ENCODE results near the gene RPL18A.
A peak's percentile ranks its signal among the peaks of the same experiment; 100 is the strongest.

Gene RPL18A

DNA sequence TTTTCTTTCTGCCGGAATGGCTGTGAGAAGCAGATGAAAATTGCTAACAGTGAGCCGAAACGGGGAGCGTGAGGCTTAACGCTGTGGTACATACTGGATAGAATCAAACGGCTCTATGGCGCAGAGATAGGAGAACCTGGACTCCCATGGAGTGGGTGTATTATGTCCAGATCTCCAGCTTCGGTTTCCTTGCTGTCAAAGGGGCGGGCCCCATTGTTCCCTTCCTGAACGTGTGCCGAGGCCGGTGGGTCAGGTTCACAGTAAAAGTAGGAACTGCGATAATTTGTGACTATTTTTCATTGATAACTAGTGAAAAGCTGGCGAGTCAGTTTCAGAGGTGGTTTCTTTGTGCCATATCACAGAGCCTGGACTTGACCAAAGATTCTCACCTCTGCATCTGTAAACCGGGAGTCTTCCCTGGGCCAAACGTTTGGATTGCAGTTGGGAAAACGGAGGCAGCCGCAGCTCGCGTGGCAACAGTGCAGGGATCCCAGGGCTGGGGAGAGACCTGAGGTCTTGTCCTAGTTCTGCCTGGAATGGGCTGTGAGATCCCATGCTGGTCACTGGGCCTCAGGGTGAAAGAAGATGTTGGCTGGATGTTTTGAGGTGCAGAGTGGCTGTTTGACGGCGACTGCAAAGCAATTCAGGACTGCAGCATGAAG lies 752 bp downstream of the RPL18A start:
- H3K27me3 ChIP-seq (ENCODE audit: insufficient read depth, poor library complexity, severe bottlenecking) = no peaks in the 10 kb centered on the region
- H3K27ac ChIP-seq (replicated peaks) = peak overlapping the region; percentile 97
- no peak for DNase-seq (ENCODE audit: low read depth in 1 of 2, low spot score in 1 of 2)
- H3K4me3 ChIP-seq (replicated peaks; ENCODE audit: insufficient read depth, low read length) = peak overlapping the region; percentile 57
- 0 out of 2 replicates have a peak, but pooled peaks have one; percentile 27 for TF ChIP-seq POLR2AphosphoS5 (IDR thresholded peaks at IDR 0.05; ENCODE audit: low read depth)
- no peak for TF ChIP-seq GABPA (IDR thresholded peaks at IDR 0.05; ENCODE audit: low read depth)

DNA sequence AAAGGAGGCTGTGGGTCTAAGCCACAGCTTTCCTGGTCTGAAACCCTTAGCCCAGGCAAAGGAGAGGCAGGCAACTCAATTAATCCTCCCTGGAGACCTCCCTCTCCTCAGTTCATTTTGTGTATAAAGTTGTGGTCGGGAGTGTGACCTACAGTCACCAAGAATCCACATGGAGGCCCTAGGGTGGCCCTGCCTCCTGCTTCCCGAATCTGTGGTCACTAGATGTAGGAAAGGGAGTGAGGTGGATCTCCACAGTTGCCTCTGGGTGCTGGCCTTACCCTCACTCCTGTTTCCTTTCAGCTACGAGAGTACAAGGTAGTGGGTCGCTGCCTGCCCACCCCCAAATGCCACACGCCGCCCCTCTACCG lies 1.3 kb downstream of the RPL18A start:
- Histone ChIP-seq H3K27ac (replicated peaks) (peak overlapping the region; percentile 97), H3K27me3 (ENCODE audit: insufficient read depth, poor library complexity, severe bottlenecking) (no peaks in the 10 kb centered on the region), H3K4me3 (replicated peaks; ENCODE audit: insufficient read depth, low read length) (peak overlapping the region; percentile 57)
- TF ChIP-seq, protein P1, sequence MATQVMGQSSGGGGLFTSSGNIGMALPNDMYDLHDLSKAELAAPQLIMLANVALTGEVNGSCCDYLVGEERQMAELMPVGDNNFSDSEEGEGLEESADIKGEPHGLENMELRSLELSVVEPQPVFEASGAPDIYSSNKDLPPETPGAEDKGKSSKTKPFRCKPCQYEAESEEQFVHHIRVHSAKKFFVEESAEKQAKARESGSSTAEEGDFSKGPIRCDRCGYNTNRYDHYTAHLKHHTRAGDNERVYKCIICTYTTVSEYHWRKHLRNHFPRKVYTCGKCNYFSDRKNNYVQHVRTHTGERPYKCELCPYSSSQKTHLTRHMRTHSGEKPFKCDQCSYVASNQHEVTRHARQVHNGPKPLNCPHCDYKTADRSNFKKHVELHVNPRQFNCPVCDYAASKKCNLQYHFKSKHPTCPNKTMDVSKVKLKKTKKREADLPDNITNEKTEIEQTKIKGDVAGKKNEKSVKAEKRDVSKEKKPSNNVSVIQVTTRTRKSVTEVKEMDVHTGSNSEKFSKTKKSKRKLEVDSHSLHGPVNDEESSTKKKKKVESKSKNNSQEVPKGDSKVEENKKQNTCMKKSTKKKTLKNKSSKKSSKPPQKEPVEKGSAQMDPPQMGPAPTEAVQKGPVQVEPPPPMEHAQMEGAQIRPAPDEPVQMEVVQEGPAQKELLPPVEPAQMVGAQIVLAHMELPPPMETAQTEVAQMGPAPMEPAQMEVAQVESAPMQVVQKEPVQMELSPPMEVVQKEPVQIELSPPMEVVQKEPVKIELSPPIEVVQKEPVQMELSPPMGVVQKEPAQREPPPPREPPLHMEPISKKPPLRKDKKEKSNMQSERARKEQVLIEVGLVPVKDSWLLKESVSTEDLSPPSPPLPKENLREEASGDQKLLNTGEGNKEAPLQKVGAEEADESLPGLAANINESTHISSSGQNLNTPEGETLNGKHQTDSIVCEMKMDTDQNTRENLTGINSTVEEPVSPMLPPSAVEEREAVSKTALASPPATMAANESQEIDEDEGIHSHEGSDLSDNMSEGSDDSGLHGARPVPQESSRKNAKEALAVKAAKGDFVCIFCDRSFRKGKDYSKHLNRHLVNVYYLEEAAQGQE (IDR thresholded peaks at IDR 0.05; ENCODE audit: insufficient replicate concordance, low read depth) = no peak
- TF ChIP-seq GABPA (IDR thresholded peaks at IDR 0.05; ENCODE audit: low read depth) (no peak), SPI1 (IDR thresholded peaks at IDR 0.05; ENCODE audit: borderline replicate concordance, low read depth) (no peak), POLR2AphosphoS5 (IDR thresholded peaks at IDR 0.05; ENCODE audit: low read depth) (0 out of 2 replicates have a peak, but pooled peaks have one; percentile 20)
- TF ChIP-seq, protein P2, sequence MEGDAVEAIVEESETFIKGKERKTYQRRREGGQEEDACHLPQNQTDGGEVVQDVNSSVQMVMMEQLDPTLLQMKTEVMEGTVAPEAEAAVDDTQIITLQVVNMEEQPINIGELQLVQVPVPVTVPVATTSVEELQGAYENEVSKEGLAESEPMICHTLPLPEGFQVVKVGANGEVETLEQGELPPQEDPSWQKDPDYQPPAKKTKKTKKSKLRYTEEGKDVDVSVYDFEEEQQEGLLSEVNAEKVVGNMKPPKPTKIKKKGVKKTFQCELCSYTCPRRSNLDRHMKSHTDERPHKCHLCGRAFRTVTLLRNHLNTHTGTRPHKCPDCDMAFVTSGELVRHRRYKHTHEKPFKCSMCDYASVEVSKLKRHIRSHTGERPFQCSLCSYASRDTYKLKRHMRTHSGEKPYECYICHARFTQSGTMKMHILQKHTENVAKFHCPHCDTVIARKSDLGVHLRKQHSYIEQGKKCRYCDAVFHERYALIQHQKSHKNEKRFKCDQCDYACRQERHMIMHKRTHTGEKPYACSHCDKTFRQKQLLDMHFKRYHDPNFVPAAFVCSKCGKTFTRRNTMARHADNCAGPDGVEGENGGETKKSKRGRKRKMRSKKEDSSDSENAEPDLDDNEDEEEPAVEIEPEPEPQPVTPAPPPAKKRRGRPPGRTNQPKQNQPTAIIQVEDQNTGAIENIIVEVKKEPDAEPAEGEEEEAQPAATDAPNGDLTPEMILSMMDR (IDR thresholded peaks at IDR 0.05; ENCODE audit: insufficient read depth, low read length) = no peak
- DNase-seq (ENCODE audit: low read depth in 1 of 2, low spot score in 1 of 2) = no peak

DNA sequence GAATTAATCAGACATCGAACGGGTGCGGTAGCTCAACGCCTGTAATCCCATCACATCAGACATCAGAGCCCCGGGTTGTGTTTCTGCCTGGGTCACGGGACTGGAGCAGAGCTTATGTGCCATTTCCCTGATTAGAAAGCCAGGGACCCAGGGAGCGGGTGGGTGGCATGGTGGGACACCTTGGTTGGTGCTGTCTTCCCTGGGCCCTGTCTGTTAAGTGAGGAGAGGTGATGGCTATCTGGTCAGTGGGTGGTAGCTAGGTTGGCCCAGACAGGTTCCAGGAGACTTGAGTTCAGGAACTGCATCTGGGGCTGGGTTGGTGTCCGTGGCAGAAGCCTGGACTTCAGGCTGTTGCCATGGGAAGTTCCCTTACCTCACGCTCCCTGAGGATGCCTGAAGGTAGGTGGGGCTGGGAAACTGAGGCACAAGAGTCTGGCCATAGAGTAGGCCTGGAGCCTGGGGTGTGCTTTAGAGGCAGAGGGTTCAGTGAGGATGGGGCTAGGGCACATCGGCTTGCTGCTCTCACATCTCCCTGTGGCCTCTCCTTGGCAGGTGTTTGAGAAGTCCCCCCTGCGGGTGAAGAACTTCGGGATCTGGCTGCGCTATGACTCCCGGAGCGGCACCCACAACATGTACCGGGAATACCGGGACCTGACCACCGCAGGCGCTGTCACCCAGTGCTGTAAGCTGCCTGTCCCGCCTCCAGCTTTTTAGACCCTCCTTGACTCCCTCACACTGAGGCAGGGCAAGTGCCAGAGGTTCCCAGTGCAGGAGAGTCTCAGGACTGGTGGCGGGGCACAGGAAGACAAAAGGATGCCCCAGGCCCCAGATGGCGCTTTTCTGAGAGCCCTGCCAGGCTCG lies 2.1 kb downstream of the RPL18A start:
- Histone ChIP-seq H3K27ac (replicated peaks) (peak overlapping the region; percentile 97), H3K4me3 (replicated peaks; ENCODE audit: insufficient read depth, low read length) (peak overlapping the region; percentile 57), H3K27me3 (ENCODE audit: insufficient read depth, poor library complexity, severe bottlenecking) (no peaks in the 10 kb centered on the region)
- TF ChIP-seq GABPA (IDR thresholded peaks at IDR 0.05; ENCODE audit: low read depth) (no peak), POLR2AphosphoS5 (IDR thresholded peaks at IDR 0.05; ENCODE audit: low read depth) (no peak; the same call in 1 of the 2 replicates), SPI1 (IDR thresholded peaks at IDR 0.05; ENCODE audit: borderline replicate concordance, low read depth) (no peak)
- TF ChIP-seq, protein P1 (IDR thresholded peaks at IDR 0.05; ENCODE audit: insufficient replicate concordance, low read depth) = no peak
- TF ChIP-seq, protein P2 (IDR thresholded peaks at IDR 0.05; ENCODE audit: insufficient read depth, low read length) = no peak
- DNase-seq (ENCODE audit: low read depth in 1 of 2, low spot score in 1 of 2) = no peak
